GM18907 (cell line): ENCODE measurements around the gene HMGCS1.
"Not testable (repeated sequence)": the region's sequence is repeated elsewhere in the genome, so short reads cannot be mapped to it uniquely, and the experiment has no call there.

Source experiments
- ATAC-seq: cut with Tn5 transposase; IDR thresholded peaks from one replicate; pipeline ENCODE4 v1.9.1; 2021; ENCODE audit warnings: mild to moderate bottlenecking, moderate library complexity; ENCODE audit not compliant: unreplicated experiment

Gene HMGCS1

GRCh38 chr5:43313854-43314457, 744 bp upstream of the HMGCS1 start:
- no peak for ATAC-seq

- ATAC-seq, result peak; percentile 12
Measured at GRCh38 chr5:43312699-43313034, 545 bp downstream of the HMGCS1 start.

- no peak for ATAC-seq
Measured at GRCh38 chr5:43312076-43312661, 1.0 kb downstream of the HMGCS1 start.

GRCh38 chr5:43309637-43310036, 3.6 kb downstream of the HMGCS1 start:
- no peak for ATAC-seq

GRCh38 chr5:43309122-43309521, 4.1 kb downstream of the HMGCS1 start:
- ATAC-seq, result no peak

GRCh38 chr5:43306954-43307353, 6.3 kb downstream of the HMGCS1 start:
- ATAC-seq, result not testable (repeated sequence)

- ATAC-seq, result peak; percentile 68
Measured at GRCh38 chr5:43305948-43306565, 7.2 kb downstream of the HMGCS1 start.

- no peak for ATAC-seq
Measured at GRCh38 chr5:43304525-43304924, 8.7 kb downstream of the HMGCS1 start.

- ATAC-seq, result no peak
Measured at GRCh38 chr5:43303242-43303641, 10.0 kb downstream of the HMGCS1 start.

- no peak for ATAC-seq
Measured at GRCh38 chr5:43302481-43302880, 10.7 kb downstream of the HMGCS1 start.

GRCh38 chr5:43301653-43302091, 11.5 kb downstream of the HMGCS1 start:
- no peak for ATAC-seq

GRCh38 chr5:43300112-43300511, 13.1 kb downstream of the HMGCS1 start:
- ATAC-seq, result no peak

- no peak for ATAC-seq
Measured at GRCh38 chr5:43298443-43298842, 14.8 kb downstream of the HMGCS1 start.

- no peak for ATAC-seq
Measured at GRCh38 chr5:43296835-43297234, 16.4 kb downstream of the HMGCS1 start.

- ATAC-seq, result no peak
Measured at GRCh38 chr5:43295202-43295601, 18.0 kb downstream of the HMGCS1 start.

GRCh38 chr5:43294226-43294625, 19.0 kb downstream of the HMGCS1 start:
- ATAC-seq, result no peak

- ATAC-seq, result no peak
Measured at GRCh38 chr5:43290726-43291125, 22.5 kb downstream of the HMGCS1 start.

- no peak for ATAC-seq
Measured at GRCh38 chr5:43288269-43288831, 24.9 kb downstream of the HMGCS1 start.

GRCh38 chr5:43287493-43287892, 25.7 kb downstream of the HMGCS1 start:
- no peak for ATAC-seq

GRCh38 chr5:43286623-43287022, 26.6 kb downstream of the HMGCS1 start:
- no peak for ATAC-seq

GRCh38 chr5:43281840-43282658, 31.2 kb downstream of the HMGCS1 start:
- ATAC-seq, result no peak
